Epithelial cell of esophagus (primary cell): ENCODE measurements around the gene FAAH2.

Source experiments
- DNase-seq: peaks from one replicate; pipeline ENCODE4 v3.0.0; 2010; ENCODE audit warnings: low read depth
- H3K4me3 ChIP-seq: 2 replicates; pipeline ENCODE4 v1.5.1; 2011; ENCODE audit warnings: mild to moderate bottlenecking, low read length, control low read depth
- TF ChIP-seq, protein P1 (sequence below): IDR thresholded peaks from 2 replicates; pipeline ENCODE4 v1.5.1; 2011; ENCODE audit warnings: low read depth, mild to moderate bottlenecking, low read length, control low read depth, inconsistent platforms; ENCODE audit not compliant: insufficient read depth; ENCODE audit errors: missing control alignments

FAAH2 gene, protein sequence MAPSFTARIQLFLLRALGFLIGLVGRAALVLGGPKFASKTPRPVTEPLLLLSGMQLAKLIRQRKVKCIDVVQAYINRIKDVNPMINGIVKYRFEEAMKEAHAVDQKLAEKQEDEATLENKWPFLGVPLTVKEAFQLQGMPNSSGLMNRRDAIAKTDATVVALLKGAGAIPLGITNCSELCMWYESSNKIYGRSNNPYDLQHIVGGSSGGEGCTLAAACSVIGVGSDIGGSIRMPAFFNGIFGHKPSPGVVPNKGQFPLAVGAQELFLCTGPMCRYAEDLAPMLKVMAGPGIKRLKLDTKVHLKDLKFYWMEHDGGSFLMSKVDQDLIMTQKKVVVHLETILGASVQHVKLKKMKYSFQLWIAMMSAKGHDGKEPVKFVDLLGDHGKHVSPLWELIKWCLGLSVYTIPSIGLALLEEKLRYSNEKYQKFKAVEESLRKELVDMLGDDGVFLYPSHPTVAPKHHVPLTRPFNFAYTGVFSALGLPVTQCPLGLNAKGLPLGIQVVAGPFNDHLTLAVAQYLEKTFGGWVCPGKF

DNA sequence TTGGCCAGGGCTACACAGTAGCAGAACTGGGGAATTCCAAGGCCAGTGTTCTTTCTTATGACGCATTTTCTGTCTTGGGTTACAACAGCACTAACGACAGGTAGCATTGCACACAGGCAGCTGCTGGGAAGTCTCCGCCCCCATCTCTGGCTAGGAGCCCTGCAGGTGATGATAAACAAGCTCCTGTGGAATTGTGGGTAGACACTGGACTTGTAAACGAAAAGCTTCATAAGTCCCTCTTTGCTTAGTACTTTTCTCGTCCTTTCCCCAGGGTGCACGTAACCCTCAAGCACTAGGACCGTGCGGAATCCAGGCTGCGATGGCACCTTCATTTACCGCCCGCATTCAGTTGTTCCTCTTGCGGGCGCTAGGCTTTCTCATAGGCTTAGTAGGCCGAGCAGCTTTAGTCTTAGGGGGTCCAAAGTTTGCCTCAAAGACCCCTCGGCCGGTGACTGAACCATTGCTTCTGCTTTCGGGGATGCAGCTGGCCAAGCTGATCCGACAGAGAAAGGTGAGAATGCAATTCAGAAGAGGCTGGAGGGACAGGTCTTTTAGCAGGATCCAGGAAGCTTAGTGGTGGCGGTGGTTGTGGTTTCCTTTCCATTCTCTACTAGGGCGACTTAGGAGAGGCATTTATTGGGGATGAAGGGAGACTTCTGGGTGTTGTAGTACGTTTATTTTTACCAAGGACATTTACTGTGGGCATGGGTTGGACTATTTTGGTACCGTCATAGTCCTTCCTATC is at the start of gene FAAH2:
Gene FAAH2 (plus strand): TSS at position 200 of the 745 bp plus-strand sequence. CDS start 120 bp downstream, at position 320.
- TF ChIP-seq, protein P1, sequence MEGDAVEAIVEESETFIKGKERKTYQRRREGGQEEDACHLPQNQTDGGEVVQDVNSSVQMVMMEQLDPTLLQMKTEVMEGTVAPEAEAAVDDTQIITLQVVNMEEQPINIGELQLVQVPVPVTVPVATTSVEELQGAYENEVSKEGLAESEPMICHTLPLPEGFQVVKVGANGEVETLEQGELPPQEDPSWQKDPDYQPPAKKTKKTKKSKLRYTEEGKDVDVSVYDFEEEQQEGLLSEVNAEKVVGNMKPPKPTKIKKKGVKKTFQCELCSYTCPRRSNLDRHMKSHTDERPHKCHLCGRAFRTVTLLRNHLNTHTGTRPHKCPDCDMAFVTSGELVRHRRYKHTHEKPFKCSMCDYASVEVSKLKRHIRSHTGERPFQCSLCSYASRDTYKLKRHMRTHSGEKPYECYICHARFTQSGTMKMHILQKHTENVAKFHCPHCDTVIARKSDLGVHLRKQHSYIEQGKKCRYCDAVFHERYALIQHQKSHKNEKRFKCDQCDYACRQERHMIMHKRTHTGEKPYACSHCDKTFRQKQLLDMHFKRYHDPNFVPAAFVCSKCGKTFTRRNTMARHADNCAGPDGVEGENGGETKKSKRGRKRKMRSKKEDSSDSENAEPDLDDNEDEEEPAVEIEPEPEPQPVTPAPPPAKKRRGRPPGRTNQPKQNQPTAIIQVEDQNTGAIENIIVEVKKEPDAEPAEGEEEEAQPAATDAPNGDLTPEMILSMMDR = peak; percentile 15
- peak within 1 kb of the TSS; percentile 56 for H3K4me3 ChIP-seq
- peak; percentile 95 for DNase-seq

DNA sequence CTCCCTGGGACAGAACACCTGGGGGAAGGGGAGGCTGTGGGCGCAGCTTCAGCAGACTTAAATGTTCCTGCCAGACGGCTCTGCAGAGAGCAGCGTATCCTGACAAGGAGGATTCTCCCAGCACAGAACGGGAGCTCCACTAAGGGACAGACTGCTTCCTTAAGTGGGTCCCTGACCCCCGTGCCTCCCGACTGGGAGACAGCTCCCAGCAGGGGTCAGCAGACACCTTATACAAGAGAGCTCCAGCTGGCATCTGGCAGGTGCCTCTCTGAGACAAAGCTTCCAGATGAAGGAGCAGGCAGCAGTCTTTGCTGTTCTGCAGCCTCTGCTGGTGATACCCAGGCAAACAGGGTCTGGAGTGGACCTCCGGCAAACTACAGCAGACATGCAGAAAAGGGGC is 44.5 kb upstream of the FAAH2 start:
- no peak overlapping the region for H3K4me3 ChIP-seq
- TF ChIP-seq, protein P1 = no peak
- no peak for DNase-seq

DNA sequence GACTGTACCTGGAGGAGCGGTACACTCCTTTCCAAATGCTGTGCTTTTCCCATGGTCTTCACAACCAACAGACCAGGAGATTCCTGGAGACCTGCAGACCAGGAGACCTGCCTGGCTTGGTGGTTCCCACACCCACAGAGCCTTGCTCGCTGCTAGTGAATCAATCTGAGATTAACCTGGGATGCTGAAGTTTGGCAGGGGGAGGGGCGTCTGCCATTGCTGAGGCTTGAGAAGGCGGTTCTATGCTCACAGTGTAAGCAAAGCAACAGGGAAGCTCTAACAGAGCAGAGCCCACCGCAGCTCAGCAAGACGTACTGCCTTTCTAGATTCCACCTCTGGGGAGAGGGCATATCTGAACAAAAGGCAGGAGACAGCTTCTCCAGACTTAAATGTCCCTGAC is 34.5 kb upstream of the FAAH2 start:
- no peak for DNase-seq
- TF ChIP-seq, protein P1 = no peak
- H3K4me3 ChIP-seq = no peak overlapping the region

DNA sequence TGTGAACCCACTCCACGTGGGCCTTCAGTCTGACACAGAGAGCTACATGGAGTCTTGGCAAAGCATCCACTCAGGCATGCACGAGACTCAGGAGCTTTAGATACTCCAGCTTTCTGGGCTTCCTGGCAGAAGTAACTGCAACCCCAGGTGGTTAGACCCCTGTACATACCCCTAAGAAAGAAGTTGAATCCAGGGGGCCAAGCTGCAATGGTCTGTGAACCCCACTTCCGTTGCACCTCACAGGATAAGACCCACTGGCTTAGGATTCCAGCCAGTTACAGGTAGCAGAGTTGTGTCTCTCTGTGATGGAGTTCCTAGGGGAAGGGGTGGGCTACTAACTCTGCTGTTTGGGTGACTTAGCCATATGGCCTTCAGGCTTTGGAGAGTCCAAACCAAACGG is 21.4 kb upstream of the FAAH2 start:
- TF ChIP-seq, protein P1 = no peak
- H3K4me3 ChIP-seq = no peak overlapping the region
- no peak for DNase-seq

DNA sequence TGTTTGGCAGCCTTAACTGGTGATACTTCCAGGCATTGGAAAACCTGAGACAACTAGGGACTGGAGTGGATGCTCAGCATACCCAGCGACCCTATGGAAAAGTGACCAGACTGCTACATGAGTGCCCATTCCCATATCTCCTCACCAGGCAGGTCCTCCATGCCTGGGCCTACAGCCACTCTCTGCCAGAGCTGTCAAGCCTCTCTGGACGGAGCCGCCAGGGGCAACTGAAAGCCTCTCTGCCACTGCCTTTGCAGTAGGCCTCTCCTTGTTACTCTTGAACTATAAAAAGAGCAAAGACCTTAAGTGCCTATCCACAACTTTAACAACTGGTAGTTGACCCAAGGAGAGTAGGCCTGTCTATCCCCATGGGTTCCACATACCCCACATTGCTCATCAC is 20.2 kb upstream of the FAAH2 start:
- DNase-seq = no peak
- TF ChIP-seq, protein P1 = no peak
- H3K4me3 ChIP-seq = no peak overlapping the region

DNA sequence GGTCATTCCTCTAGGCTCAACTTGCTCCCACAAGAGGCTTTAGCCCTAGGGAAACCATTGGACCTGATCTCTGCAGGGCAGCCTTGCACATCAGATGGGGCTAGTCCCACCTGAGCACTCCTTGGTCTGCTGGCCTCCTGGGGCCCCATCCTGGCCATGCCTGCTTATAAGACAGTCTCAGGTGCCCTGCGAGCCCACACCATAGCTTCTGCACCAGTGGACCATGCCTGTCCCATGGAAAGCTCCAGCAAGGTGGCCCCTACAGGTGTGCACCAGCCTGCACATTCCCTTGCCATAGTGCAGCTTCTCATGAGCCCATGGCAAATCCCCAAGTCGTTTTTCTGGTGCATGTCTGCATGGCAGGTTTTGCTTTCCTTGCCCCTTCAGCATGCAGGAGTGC is 19.6 kb upstream of the FAAH2 start:
- no peak for DNase-seq
- H3K4me3 ChIP-seq = no peak overlapping the region
- TF ChIP-seq, protein P1 = no peak

DNA sequence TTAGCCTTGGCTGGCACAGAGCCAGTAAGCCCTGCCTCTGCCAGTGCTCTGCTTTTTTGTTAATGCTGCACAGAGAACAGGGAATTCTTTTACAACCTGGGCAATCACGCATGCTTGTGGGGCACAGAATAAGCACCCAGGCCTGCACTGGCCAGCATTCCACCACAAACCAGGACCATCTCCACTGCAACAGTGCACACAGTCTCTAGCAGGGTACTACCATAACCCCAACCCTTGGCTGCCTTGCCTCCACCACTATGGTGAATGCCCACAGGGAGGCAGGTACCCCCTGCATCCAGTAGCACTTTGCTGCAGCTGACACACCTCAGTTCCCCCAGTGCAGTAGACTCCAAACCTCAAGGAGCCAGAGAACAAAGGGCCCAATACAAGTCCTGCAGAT is 19.2 kb upstream of the FAAH2 start:
- DNase-seq = no peak
- no peak overlapping the region for H3K4me3 ChIP-seq
- TF ChIP-seq, protein P1 = no peak
